ENCODE measurements around the gene CDC20B.

CDC20B gene

GRCh38 chr5:55177078-55177477 is 4.1 kb upstream of the CDC20B start:
- H2AFZ ChIP-seq (ENCODE audit: low read depth, low read length), result peak overlapping the region; percentile 69
- no peaks in the 10 kb centered on the region for H3K36me3 ChIP-seq (ENCODE audit: insufficient read depth, low read length)
- no peaks in the 10 kb centered on the region for H3K9me3 ChIP-seq (ENCODE audit: low read length)
- peaks cover 52% of the 10 kb centered on the region for H3K27me3 ChIP-seq (ENCODE audit: insufficient read depth, low read length)
- H3K4me3 ChIP-seq (ENCODE audit: low read length), result no peak overlapping the region
- H3K4me1 ChIP-seq (ENCODE audit: insufficient read depth, low read length), result peaks cover 22% of the 10 kb centered on the region

- Histone ChIP-seq H3K36me3 (ENCODE audit: insufficient read depth, low read length) (no peaks in the 10 kb centered on the region), H3K27me3 (ENCODE audit: insufficient read depth, low read length) (peaks cover 52% of the 10 kb centered on the region), H2AFZ (ENCODE audit: low read depth, low read length) (peak overlapping the region; percentile 69), H3K4me3 (ENCODE audit: low read length) (peak overlapping the region; percentile 37), H3K4me1 (ENCODE audit: insufficient read depth, low read length) (peaks cover 22% of the 10 kb centered on the region), H3K9me3 (ENCODE audit: low read length) (no peaks in the 10 kb centered on the region)
These were observed 3.3 kb upstream of the CDC20B start for GRCh38 chr5:55176176-55176818.

GRCh38 chr5:55175781-55176175 is 2.8 kb upstream of the CDC20B start:
- Histone ChIP-seq H3K27me3 (ENCODE audit: insufficient read depth, low read length) (peaks cover 52% of the 10 kb centered on the region), H3K9me3 (ENCODE audit: low read length) (no peaks in the 10 kb centered on the region), H3K36me3 (ENCODE audit: insufficient read depth, low read length) (no peaks in the 10 kb centered on the region), H3K4me3 (ENCODE audit: low read length) (peak overlapping the region; percentile 37), H2AFZ (ENCODE audit: low read depth, low read length) (peak overlapping the region; percentile 69), H3K4me1 (ENCODE audit: insufficient read depth, low read length) (peaks cover 22% of the 10 kb centered on the region)

DNA sequence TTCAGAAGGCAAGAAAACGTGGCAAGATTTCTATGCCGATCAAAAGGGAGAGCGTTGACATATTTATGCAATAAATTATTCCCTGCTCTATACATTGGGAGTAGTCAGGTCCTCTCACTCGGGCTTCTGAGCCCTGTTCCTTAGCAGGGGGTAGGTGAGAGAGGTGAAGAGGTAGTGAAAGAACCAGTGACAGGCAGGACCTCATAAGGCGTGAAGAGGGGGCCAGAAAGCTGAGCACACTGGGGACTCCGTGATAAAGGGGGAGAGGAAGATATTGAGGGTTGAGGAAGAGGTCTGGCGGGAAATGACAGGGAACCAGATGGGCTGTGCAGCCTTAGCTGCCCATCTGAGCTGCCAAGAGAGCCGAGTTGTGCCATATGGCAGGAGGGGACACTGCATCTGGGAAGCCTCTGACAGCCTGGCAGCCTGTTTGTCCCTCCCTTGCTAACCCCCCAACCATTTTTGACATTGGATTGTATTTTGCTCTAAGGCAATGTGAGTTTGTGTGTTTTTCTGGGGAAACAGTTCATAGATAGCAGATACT is 782 bp upstream of the CDC20B start:
- Histone ChIP-seq H3K36me3 (ENCODE audit: insufficient read depth, low read length) (no peaks in the 10 kb centered on the region), H2AFZ (ENCODE audit: low read depth, low read length) (peak overlapping the region; percentile 77), H3K4me1 (ENCODE audit: insufficient read depth, low read length) (peaks cover 22% of the 10 kb centered on the region), H3K4me3 (ENCODE audit: low read length) (peak overlapping the region; percentile 64), H3K9me3 (ENCODE audit: low read length) (no peaks in the 10 kb centered on the region), H3K27me3 (ENCODE audit: insufficient read depth, low read length) (peaks cover 37% of the 10 kb centered on the region)

DNA sequence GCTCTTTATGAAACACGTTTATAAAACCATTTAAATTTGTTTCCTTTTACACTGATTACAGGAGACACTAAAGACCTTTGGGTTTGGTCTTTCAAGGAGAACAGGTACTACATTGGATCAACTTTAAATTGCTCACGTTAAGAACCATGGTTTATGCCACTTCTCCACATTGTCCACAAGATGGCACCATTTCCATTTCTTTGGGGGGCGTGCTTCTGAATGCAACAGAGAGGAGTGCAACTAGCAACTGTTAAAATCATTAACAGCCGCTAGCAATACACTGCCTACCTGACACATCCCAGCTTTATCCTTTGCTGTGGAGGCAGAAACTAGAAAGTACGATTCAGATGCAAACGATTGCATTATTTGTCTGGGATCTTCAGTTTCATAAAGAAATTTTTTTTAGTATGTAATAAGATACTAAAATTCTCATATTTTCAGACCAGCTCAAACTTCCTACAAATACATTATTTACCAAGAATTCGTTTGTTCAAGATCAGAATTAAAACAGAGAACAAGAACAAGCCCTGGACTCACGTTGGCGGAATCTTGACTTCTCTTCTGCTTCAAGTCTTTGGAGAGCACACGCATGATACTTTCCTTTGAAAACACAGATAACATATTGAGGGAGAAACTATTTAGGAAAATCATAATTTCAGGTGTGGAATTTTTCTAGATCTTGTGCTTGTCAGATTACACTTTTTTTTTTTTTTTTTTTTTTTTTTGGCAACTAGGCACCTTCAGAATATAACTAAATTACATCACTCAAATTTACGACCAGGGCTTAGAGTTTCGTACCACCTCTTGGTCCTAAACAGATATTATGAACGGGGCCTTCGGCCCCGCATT is 702 bp downstream of the CDC20B start:
- no peaks in the 10 kb centered on the region for H3K9me3 ChIP-seq (ENCODE audit: low read length)
- H3K4me3 ChIP-seq (ENCODE audit: low read length), result peak overlapping the region; percentile 57
- H3K36me3 ChIP-seq (ENCODE audit: insufficient read depth, low read length), result no peaks in the 10 kb centered on the region
- H3K27me3 ChIP-seq (ENCODE audit: insufficient read depth, low read length), result peaks cover 26% of the 10 kb centered on the region
- H2AFZ ChIP-seq (ENCODE audit: low read depth, low read length), result peak overlapping the region; percentile 77
- H3K4me1 ChIP-seq (ENCODE audit: insufficient read depth, low read length), result peaks cover 22% of the 10 kb centered on the region

DNA sequence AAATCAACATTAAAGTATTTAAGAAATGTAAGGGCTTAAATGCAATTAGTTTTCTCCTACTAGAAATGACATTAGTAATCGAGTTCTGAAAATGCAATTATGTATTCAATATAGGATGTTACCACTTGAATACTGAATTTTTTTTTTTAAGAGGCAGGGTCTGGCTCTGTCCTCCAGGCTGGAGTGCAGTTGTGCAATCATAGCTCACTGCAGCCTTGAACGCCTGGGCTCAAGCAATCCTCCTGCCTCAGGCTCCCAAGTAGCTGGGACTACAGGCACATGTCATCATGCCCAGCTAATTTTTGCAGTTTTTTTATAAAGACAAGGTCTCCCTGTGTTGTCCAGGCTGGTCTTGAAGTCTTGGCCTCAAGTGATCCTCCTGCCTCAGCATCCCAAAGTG is 1.5 kb downstream of the CDC20B start:
- Histone ChIP-seq H3K4me3 (ENCODE audit: low read length) (no peak overlapping the region), H3K9me3 (ENCODE audit: low read length) (no peaks in the 10 kb centered on the region), H3K4me1 (ENCODE audit: insufficient read depth, low read length) (peaks cover 19% of the 10 kb centered on the region), H2AFZ (ENCODE audit: low read depth, low read length) (no peak overlapping the region), H3K27me3 (ENCODE audit: insufficient read depth, low read length) (peaks cover 19% of the 10 kb centered on the region), H3K36me3 (ENCODE audit: insufficient read depth, low read length) (peaks cover under 1% of the 10 kb centered on the region)

DNA sequence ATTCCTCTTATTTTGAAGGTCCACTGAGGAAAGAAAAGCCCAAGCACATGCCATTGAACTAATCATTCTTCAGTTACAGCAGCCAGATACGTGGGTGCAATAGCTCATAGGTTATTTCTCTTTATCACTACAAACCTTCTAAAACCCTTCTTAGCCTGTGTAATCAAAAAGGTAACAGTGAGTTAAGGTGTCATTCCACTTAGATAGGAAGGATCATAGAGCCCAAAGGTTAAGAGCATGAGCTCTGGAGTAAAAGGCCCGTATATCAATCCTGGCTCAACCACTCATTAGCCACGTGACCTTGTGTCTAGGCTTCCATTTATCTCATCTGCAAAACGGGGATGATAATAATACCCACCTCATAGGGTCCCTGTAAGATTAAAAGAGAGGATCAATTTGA is 10.3 kb downstream of the CDC20B start:
- Histone ChIP-seq H2AFZ (ENCODE audit: low read depth, low read length) (no peak overlapping the region), H3K27me3 (ENCODE audit: insufficient read depth, low read length) (peaks cover 4% of the 10 kb centered on the region), H3K36me3 (ENCODE audit: insufficient read depth, low read length) (peaks cover 22% of the 10 kb centered on the region), H3K4me1 (ENCODE audit: insufficient read depth, low read length) (peaks cover 4% of the 10 kb centered on the region), H3K4me3 (ENCODE audit: low read length) (no peak overlapping the region), H3K9me3 (ENCODE audit: low read length) (no peaks in the 10 kb centered on the region)

- peaks cover 18% of the 10 kb centered on the region for H3K36me3 ChIP-seq (ENCODE audit: insufficient read depth, low read length)
- peak overlapping the region; percentile 81 for H2AFZ ChIP-seq (ENCODE audit: low read depth, low read length)
- peaks cover 4% of the 10 kb centered on the region for H3K4me1 ChIP-seq (ENCODE audit: insufficient read depth, low read length)
- H3K27me3 ChIP-seq (ENCODE audit: insufficient read depth, low read length), result peaks cover 6% of the 10 kb centered on the region
- H3K9me3 ChIP-seq (ENCODE audit: low read length), result no peaks in the 10 kb centered on the region
- H3K4me3 ChIP-seq (ENCODE audit: low read length), result peak overlapping the region; percentile 97
These were observed 12.3 kb downstream of the CDC20B start for GRCh38 chr5:55160493-55161209.

- Histone ChIP-seq H3K27me3 (ENCODE audit: insufficient read depth, low read length) (peaks cover 9% of the 10 kb centered on the region), H3K9me3 (ENCODE audit: low read length) (no peaks in the 10 kb centered on the region), H2AFZ (ENCODE audit: low read depth, low read length) (peak within 1 kb of the TSS; percentile 81), H3K4me3 (ENCODE audit: low read length) (peak within 1 kb of the TSS; percentile 97), H3K36me3 (ENCODE audit: insufficient read depth, low read length) (peaks cover 12% of the 10 kb centered on the region), H3K4me1 (ENCODE audit: insufficient read depth, low read length) (peaks cover 4% of the 10 kb centered on the region)
These were observed 13.0 kb downstream of the CDC20B start, which contains the start of gene GPX8 for GRCh38 chr5:55159763-55160492. Gene GPX8, plus strand, starts transcription at chr5:55160171. Its CDS starts 22 bp downstream, at chr5:55160193.

GRCh38 chr5:55154873-55155272 is 18.1 kb downstream of the CDC20B start:
- Histone ChIP-seq H3K27me3 (ENCODE audit: insufficient read depth, low read length) (peaks cover 18% of the 10 kb centered on the region), H3K9me3 (ENCODE audit: low read length) (no peaks in the 10 kb centered on the region), H3K4me3 (ENCODE audit: low read length) (no peak overlapping the region)

GRCh38 chr5:55151923-55152842 is 20.8 kb downstream of the CDC20B start:
- Histone ChIP-seq H3K27me3 (ENCODE audit: insufficient read depth, low read length) (peaks cover 13% of the 10 kb centered on the region), H2AFZ (ENCODE audit: low read depth, low read length) (no peak overlapping the region), H3K4me3 (ENCODE audit: low read length) (no peak overlapping the region), H3K9me3 (ENCODE audit: low read length) (no peaks in the 10 kb centered on the region), H3K36me3 (ENCODE audit: insufficient read depth, low read length) (no peaks in the 10 kb centered on the region), H3K4me1 (ENCODE audit: insufficient read depth, low read length) (no peaks in the 10 kb centered on the region)

More at GRCh38 chr5:55154873-55155272, 18.1 kb downstream of the CDC20B start:
- H3K36me3 ChIP-seq (ENCODE audit: insufficient read depth, low read length), result no peaks in the 10 kb centered on the region
- no peaks in the 10 kb centered on the region for H3K4me1 ChIP-seq (ENCODE audit: insufficient read depth, low read length)
- no peak overlapping the region for H2AFZ ChIP-seq (ENCODE audit: low read depth, low read length)
